WTC11 (cell line): ENCODE results near the gene CFAP92. TPM values are rescaled to one million over a fixed set of nuclear protein-coding genes. Genes with fewer than 3 reads are reported as not detected.

Experiments used
- ATAC-seq: fragments of 200-7000 bp; cut with Tn5 transposase; 2 replicates; pipeline ENCODE4 v1.10.0; 2021; ENCODE audit warnings: mild to moderate bottlenecking, moderate library complexity
- CTCF ChIA-PET: fragments of 300-600 bp; sonication (Branson Sonifier 250); formaldehyde crosslinking; loops from one replicate; lab custom pipeline; 2021; ENCODE audit warnings: antibody characterized with exemption; lab: Charles Lee
- POLR2A ChIA-PET: fragments of 350-600 bp; sonication (Branson Sonifier 250); formaldehyde crosslinking; loops from one replicate; lab custom pipeline; 2021; ENCODE audit warnings: antibody characterized with exemption; lab: Charles Lee
- DNase-seq: peaks from one replicate; pipeline ENCODE4 v3.0.0; 2021; ENCODE audit warnings: low spot score
- H3K27ac Mint-ChIP-seq: 2 replicates; pipeline ENCODE4 v1.8.0; 2021; ENCODE audit warnings: mixed read lengths
- H3K27me3 Mint-ChIP-seq: 2 replicates; pipeline ENCODE4 v1.8.0; 2021; ENCODE audit warnings: low read depth, mild to moderate bottlenecking, moderate library complexity, mixed read lengths
- H3K36me3 Mint-ChIP-seq: 2 replicates; pipeline ENCODE4 v1.8.0; 2021; ENCODE audit warnings: mixed read lengths
- H3K4me1 Mint-ChIP-seq: 2 replicates; pipeline ENCODE4 v1.8.0; 2022; ENCODE audit warnings: mixed read lengths
- H3K4me3 Mint-ChIP-seq: 2 replicates; pipeline ENCODE4 v1.8.0; 2021; ENCODE audit warnings: mild to moderate bottlenecking, moderate library complexity, mixed read lengths
- H3K9me3 Mint-ChIP-seq: 2 replicates; pipeline ENCODE4 v1.8.0; 2021; ENCODE audit warnings: mixed read lengths
- EMX1 ChIP-seq: fragments of 250-450 bp; sonication (Bioruptor Pico); IDR thresholded peaks from 2 replicates; pipeline ENCODE4 v1.8.0; 2021; ENCODE audit warnings: mild to moderate bottlenecking
- FOXJ3 ChIP-seq: sonication (generic); formaldehyde crosslinking; IDR thresholded peaks from 2 replicates; pipeline ENCODE4 v1.9.0; 2021; ENCODE audit warnings: missing genetic modification reagents, mild to moderate bottlenecking, borderline replicate concordance
- GABPB1 ChIP-seq: sonication (generic); formaldehyde crosslinking; IDR thresholded peaks from 2 replicates; pipeline ENCODE4 v1.8.1; 2023; ENCODE audit warnings: mild to moderate bottlenecking, missing genetic modification reagents
- IRF1 ChIP-seq: sonication (generic); formaldehyde crosslinking; IDR thresholded peaks from 2 replicates; pipeline ENCODE4 v1.8.0; 2023; ENCODE audit warnings: missing genetic modification reagents
- JAZF1 ChIP-seq: fragments of 250-450 bp; sonication (Bioruptor Pico); IDR thresholded peaks from 2 replicates; pipeline ENCODE4 v1.9.0; 2021; ENCODE audit warnings: moderate library complexity, mild to moderate bottlenecking, inconsistent platforms
- MXD4 ChIP-seq: fragments of 250-450 bp; sonication (Bioruptor Pico); IDR thresholded peaks from 2 replicates; pipeline ENCODE4 v1.8.0; 2021; ENCODE audit warnings: mild to moderate bottlenecking, moderate library complexity, borderline replicate concordance
- NR3C1 ChIP-seq: sonication (generic); formaldehyde crosslinking; conservative IDR thresholded peaks from 2 replicates; pipeline ENCODE4 v1.8.1; 2023; ENCODE audit warnings: low read depth, mild to moderate bottlenecking, missing genetic modification reagents
- PRDM15 ChIP-seq: sonication (generic); formaldehyde crosslinking; IDR thresholded peaks from 2 replicates; pipeline ENCODE4 v1.8.0; 2022; ENCODE audit warnings: missing genetic modification reagents
- RELA ChIP-seq: sonication (generic); formaldehyde crosslinking; IDR thresholded peaks from 2 replicates; pipeline ENCODE4 v1.8.1; 2022; ENCODE audit warnings: missing genetic modification reagents, mild to moderate bottlenecking, borderline replicate concordance
- SMAD3 ChIP-seq: sonication (generic); formaldehyde crosslinking; IDR thresholded peaks from 2 replicates; pipeline ENCODE4 v1.8.0; 2022; ENCODE audit warnings: missing genetic modification reagents, mild to moderate bottlenecking, borderline replicate concordance
- TEAD1 ChIP-seq: sonication (generic); formaldehyde crosslinking; IDR thresholded peaks from 2 replicates; pipeline ENCODE4 v1.8.0; 2022; ENCODE audit warnings: mild to moderate bottlenecking, missing genetic modification reagents
- USF1 ChIP-seq: sonication (generic); formaldehyde crosslinking; IDR thresholded peaks from 2 replicates; pipeline ENCODE4 v1.8.0; 2022; ENCODE audit warnings: mild to moderate bottlenecking, missing genetic modification reagents
- ZMAT4 ChIP-seq: fragments of 250-450 bp; sonication (Bioruptor Pico); IDR thresholded peaks from 2 replicates; pipeline ENCODE4 v1.9.0; 2021; ENCODE audit warnings: mild to moderate bottlenecking
- ZNF425 ChIP-seq: fragments of 250-450 bp; sonication (Bioruptor Pico); conservative IDR thresholded peaks from 2 replicates; pipeline ENCODE4 v1.9.0; 2021; ENCODE audit warnings: mild to moderate bottlenecking
- total RNA-seq: library from RNA; stranded (reverse); gene quantifications from 3 replicates; pipeline ENCODE4 v1.2.3, GENCODE V29; 2021
- TF ChIP-seq, protein P1 (sequence below): sonication (generic); formaldehyde crosslinking; IDR thresholded peaks from 2 replicates; pipeline ENCODE4 v1.8.1; 2022; ENCODE audit warnings: mild to moderate bottlenecking, moderate library complexity, missing genetic modification reagents
- TF ChIP-seq, protein P2 (sequence below): sonication (generic); formaldehyde crosslinking; IDR thresholded peaks from 2 replicates; pipeline ENCODE4 v1.8.1; 2022; ENCODE audit warnings: missing genetic modification reagents, borderline replicate concordance
- TF ChIP-seq, protein P3 (sequence below): sonication (generic); formaldehyde crosslinking; IDR thresholded peaks from 2 replicates; pipeline ENCODE4 v1.8.1; 2023; ENCODE audit warnings: mild to moderate bottlenecking, missing genetic modification reagents
- TF ChIP-seq, protein P4 (sequence below): sonication (generic); formaldehyde crosslinking; IDR thresholded peaks from 2 replicates; pipeline ENCODE4 v1.8.1; 2022; ENCODE audit warnings: low read depth, mild to moderate bottlenecking, moderate library complexity, missing genetic modification reagents, borderline replicate concordance
- TF ChIP-seq, protein P5 (sequence below): sonication (generic); formaldehyde crosslinking; IDR thresholded peaks from 2 replicates; pipeline ENCODE4 v1.8.0; 2022; ENCODE audit warnings: mild to moderate bottlenecking, missing genetic modification reagents
- TF ChIP-seq, protein P6 (sequence below): sonication (generic); formaldehyde crosslinking; IDR thresholded peaks from 2 replicates; pipeline ENCODE4 v1.8.0; 2022; ENCODE audit warnings: mild to moderate bottlenecking, missing genetic modification reagents

Gene CFAP92
- total RNA-seq, 1 experiment from 2014 or later, result 2.9 TPM

DNA sequence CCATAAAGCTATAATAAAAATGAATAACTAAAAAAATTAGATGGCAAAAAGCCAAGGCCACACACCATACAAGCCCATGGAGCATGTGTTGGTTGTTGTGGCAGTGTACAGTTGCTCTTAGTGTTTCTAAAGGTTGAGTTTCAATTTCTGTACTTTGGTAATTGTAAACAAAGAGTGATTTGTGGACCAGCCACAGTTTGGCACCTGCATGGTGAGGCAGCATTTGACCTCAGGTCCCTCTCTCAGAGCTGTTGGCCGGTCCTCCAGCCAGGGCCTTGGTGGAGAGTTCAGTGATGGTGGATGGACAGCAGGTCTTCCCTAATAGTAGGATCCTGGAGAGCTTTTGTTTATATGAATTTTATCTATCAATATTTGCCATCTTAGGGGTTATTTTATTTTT is 108.9 kb downstream of the CFAP92 start:
- TF ChIP-seq EMX1, result no peak
- TF ChIP-seq, protein P1, sequence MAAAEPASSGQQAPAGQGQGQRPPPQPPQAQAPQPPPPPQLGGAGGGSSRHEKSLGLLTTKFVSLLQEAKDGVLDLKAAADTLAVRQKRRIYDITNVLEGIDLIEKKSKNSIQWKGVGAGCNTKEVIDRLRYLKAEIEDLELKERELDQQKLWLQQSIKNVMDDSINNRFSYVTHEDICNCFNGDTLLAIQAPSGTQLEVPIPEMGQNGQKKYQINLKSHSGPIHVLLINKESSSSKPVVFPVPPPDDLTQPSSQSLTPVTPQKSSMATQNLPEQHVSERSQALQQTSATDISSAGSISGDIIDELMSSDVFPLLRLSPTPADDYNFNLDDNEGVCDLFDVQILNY (CRISPR knock-in tag), result no peak
- TF ChIP-seq SMAD3 (CRISPR knock-in tag), result no peak
- no peak for TF ChIP-seq MXD4 (CRISPR knock-in tag)
- no peak for TF ChIP-seq NR3C1 (CRISPR knock-in tag)
- no peak for TF ChIP-seq RELA (CRISPR knock-in tag)
- TF ChIP-seq IRF1, result no peak
- TF ChIP-seq JAZF1, result no peak
- TF ChIP-seq FOXJ3 (CRISPR knock-in tag), result no peak
- TF ChIP-seq PRDM15 (CRISPR knock-in tag), result no peak
- TF ChIP-seq, protein P2, sequence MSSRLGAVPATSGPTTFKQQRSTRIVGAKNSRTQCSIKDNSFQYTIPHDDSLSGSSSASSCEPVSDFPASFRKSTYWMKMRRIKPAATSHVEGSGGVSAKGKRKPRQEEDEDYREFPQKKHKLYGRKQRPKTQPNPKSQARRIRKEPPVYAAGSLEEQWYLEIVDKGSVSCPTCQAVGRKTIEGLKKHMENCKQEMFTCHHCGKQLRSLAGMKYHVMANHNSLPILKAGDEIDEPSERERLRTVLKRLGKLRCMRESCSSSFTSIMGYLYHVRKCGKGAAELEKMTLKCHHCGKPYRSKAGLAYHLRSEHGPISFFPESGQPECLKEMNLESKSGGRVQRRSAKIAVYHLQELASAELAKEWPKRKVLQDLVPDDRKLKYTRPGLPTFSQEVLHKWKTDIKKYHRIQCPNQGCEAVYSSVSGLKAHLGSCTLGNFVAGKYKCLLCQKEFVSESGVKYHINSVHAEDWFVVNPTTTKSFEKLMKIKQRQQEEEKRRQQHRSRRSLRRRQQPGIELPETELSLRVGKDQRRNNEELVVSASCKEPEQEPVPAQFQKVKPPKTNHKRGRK, result no peak
- no peak for TF ChIP-seq TEAD1 (CRISPR knock-in tag)
- H3K27ac Mint-ChIP-seq, result no peak overlapping the region
- DNase-seq (no peak), ATAC-seq (no peak)
- ChIA-PET CTCF (no interaction called here), POLR2A (no interaction called here)
- H3K36me3 Mint-ChIP-seq, result peaks cover 15% of the 10 kb centered on the region
- H3K27me3 Mint-ChIP-seq, result no peaks in the 10 kb centered on the region
- H3K9me3 Mint-ChIP-seq, result no peaks in the 10 kb centered on the region
- H3K4me1 Mint-ChIP-seq, result peaks cover 12% of the 10 kb centered on the region
- no peak overlapping the region for H3K4me3 Mint-ChIP-seq

GRCh38 chr3:128882719-128883118 is 111.2 kb downstream of the CFAP92 start:
- DNase-seq (no peak), ATAC-seq (no peak)
- ChIA-PET CTCF (no interaction called here), POLR2A (interaction anchor here (0.6 kb wide), 1 partner anchor 36 kb away, joined by 4 read pairs; no protein-coding TSS in a partner anchor)
- H3K9me3 Mint-ChIP-seq, result no peaks in the 10 kb centered on the region
- H3K27me3 Mint-ChIP-seq, result no peaks in the 10 kb centered on the region
- peaks cover 25% of the 10 kb centered on the region for H3K4me1 Mint-ChIP-seq
- peaks cover 14% of the 10 kb centered on the region for H3K36me3 Mint-ChIP-seq
- no peak overlapping the region for H3K4me3 Mint-ChIP-seq
- no peak overlapping the region for H3K27ac Mint-ChIP-seq
- TF ChIP-seq ZNF425 (CRISPR knock-in tag) (no peak), ZMAT4 (no peak), MXD4 (CRISPR knock-in tag) (no peak), GABPB1 (no peak), USF1 (CRISPR knock-in tag) (no peak)
- TF ChIP-seq, protein P3, sequence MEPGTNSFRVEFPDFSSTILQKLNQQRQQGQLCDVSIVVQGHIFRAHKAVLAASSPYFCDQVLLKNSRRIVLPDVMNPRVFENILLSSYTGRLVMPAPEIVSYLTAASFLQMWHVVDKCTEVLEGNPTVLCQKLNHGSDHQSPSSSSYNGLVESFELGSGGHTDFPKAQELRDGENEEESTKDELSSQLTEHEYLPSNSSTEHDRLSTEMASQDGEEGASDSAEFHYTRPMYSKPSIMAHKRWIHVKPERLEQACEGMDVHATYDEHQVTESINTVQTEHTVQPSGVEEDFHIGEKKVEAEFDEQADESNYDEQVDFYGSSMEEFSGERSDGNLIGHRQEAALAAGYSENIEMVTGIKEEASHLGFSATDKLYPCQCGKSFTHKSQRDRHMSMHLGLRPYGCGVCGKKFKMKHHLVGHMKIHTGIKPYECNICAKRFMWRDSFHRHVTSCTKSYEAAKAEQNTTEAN (CRISPR knock-in tag), result no peak
- TF ChIP-seq, protein P4, sequence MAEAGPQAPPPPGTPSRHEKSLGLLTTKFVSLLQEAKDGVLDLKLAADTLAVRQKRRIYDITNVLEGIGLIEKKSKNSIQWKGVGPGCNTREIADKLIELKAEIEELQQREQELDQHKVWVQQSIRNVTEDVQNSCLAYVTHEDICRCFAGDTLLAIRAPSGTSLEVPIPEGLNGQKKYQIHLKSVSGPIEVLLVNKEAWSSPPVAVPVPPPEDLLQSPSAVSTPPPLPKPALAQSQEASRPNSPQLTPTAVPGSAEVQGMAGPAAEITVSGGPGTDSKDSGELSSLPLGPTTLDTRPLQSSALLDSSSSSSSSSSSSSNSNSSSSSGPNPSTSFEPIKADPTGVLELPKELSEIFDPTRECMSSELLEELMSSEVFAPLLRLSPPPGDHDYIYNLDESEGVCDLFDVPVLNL (CRISPR knock-in tag), result no peak
- TF ChIP-seq, protein P5, sequence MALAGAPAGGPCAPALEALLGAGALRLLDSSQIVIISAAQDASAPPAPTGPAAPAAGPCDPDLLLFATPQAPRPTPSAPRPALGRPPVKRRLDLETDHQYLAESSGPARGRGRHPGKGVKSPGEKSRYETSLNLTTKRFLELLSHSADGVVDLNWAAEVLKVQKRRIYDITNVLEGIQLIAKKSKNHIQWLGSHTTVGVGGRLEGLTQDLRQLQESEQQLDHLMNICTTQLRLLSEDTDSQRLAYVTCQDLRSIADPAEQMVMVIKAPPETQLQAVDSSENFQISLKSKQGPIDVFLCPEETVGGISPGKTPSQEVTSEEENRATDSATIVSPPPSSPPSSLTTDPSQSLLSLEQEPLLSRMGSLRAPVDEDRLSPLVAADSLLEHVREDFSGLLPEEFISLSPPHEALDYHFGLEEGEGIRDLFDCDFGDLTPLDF (CRISPR knock-in tag), result no peak
- TF ChIP-seq, protein P6, sequence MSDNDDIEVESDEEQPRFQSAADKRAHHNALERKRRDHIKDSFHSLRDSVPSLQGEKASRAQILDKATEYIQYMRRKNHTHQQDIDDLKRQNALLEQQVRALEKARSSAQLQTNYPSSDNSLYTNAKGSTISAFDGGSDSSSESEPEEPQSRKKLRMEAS (CRISPR knock-in tag), result no peak
